Smooth muscle cell (in vitro differentiated cells): ENCODE measurements around the gene IRAK1. TPM values are rescaled to one million over a fixed set of nuclear protein-coding genes. Genes with fewer than 3 reads are reported as not detected.

Source experiments
- DNase-seq: peaks from one replicate; lab custom pipeline; 2025; ENCODE audit not compliant: unreplicated experiment; lab: John Stamatoyannopoulos, UW
- H2AFZ ChIP-seq: fragments of 200-600 bp; sonication (generic); 2 replicates; pipeline ENCODE4 v1.6.0; 2016; ENCODE audit warnings: antibody characterized with exemption, low read depth, mild to moderate bottlenecking
- H3F3A ChIP-seq: fragments of 200-600 bp; sonication (generic); 2 replicates; pipeline ENCODE4 v1.6.0; 2017; ENCODE audit warnings: antibody characterized with exemption, low read depth
- H3K27ac ChIP-seq: fragments of 200-600 bp; sonication (generic); 2 replicates; pipeline ENCODE4 v1.5.1; 2016; ENCODE audit warnings: low read depth, mild to moderate bottlenecking
- H3K27me3 ChIP-seq: fragments of 200-600 bp; sonication (generic); 2 replicates; pipeline ENCODE4 v1.6.1; 2016; ENCODE audit warnings: low read depth, mild to moderate bottlenecking
- H3K36me3 ChIP-seq: fragments of 200-600 bp; sonication (generic); 2 replicates; pipeline ENCODE4 v1.5.1; 2016; ENCODE audit warnings: low read depth
- H3K4me1 ChIP-seq: fragments of 200-600 bp; sonication (generic); 2 replicates; pipeline ENCODE4 v1.5.1; 2016; ENCODE audit warnings: low read depth
- H3K4me2 ChIP-seq: fragments of 200-600 bp; sonication (generic); 2 replicates; pipeline ENCODE4 v1.6.0; 2016; ENCODE audit warnings: mild to moderate bottlenecking
- H3K4me3 ChIP-seq: fragments of 200-600 bp; sonication (generic); 2 replicates; pipeline ENCODE4 v1.5.1; 2016; ENCODE audit warnings: mild to moderate bottlenecking
- H3K79me2 ChIP-seq: fragments of 200-600 bp; sonication (generic); 2 replicates; pipeline ENCODE4 v1.6.0; 2016; ENCODE audit warnings: low read depth, mild to moderate bottlenecking
- H3K9ac ChIP-seq: fragments of 200-600 bp; sonication (generic); 2 replicates; pipeline ENCODE4 v1.6.0; 2016; ENCODE audit warnings: low read depth
- H3K9me3 ChIP-seq: fragments of 200-600 bp; sonication (generic); replicated peaks from 2 replicates; pipeline ENCODE4 v1.5.1; 2016; ENCODE audit warnings: low read depth
- H4K20me1 ChIP-seq: fragments of 200-600 bp; sonication (generic); 2 replicates; pipeline ENCODE4 v1.6.0; 2016; ENCODE audit warnings: low read depth
- CTCF ChIP-seq: fragments of 200-600 bp; sonication (generic); IDR thresholded peaks from 2 replicates; pipeline ENCODE4 v1.5.1; 2017; ENCODE audit warnings: borderline replicate concordance, mild to moderate bottlenecking, antibody characterized with exemption; ENCODE audit not compliant: insufficient read depth, poor library complexity, severe bottlenecking
- WGBS: methylation state at CpG from one replicate; pipeline ENCODE4 v1.1.7; 2016; ENCODE audit warnings: low lambda C conversion rate; 5-methylcytosine and 5-hydroxymethylcytosine counted together
- polyA plus RNA-seq: library from polyadenylated mRNA; unstranded; fragments of >200 nt; fragmentation: Nextera tagmentation; extraction: Ambion mirVana; gene quantifications from 2 replicates; pipeline ENCODE4 v1.2.1, GENCODE V29; 2016
- total RNA-seq: library from RNA; depleted of rRNA; stranded (reverse); fragments of >200 nt; gene quantifications from 2 replicates; pipeline ENCODE4 v1.2.3, GENCODE V29; 2014

Gene IRAK1
- total and polyA plus RNA-seq, 2 experiments from 2014 or later, result 29.4 to 63.4 TPM

GRCh38 chrX:154017766-154018517 lies 1.8 kb downstream of the IRAK1 start:
- Histone ChIP-seq H3K4me3 (no peak overlapping the region), H3K27ac (no peak overlapping the region)
- WGBS, result 95% methylated on average over 26 of the region's 26 CpGs

GRCh38 chrX:154016366-154017076 lies 3.2 kb downstream of the IRAK1 start:
- WGBS, result 93% methylated on average over 24 of the region's 24 CpGs
- Histone ChIP-seq H3K27ac (no peak overlapping the region), H2AFZ (no peak overlapping the region), H3K9ac (no peak overlapping the region), H3K4me3 (no peak overlapping the region), H3K27me3 (no peaks in the 10 kb centered on the region), H4K20me1 (no peaks in the 10 kb centered on the region), H3F3A (no peaks in the 10 kb centered on the region), H3K4me1 (peaks cover 5% of the 10 kb centered on the region), H3K36me3 (no peaks in the 10 kb centered on the region), H3K4me2 (no peak overlapping the region), H3K9me3 (no peaks in the 10 kb centered on the region), H3K79me2 (peaks cover 6% of the 10 kb centered on the region)
- DNase-seq, result no peak
- TF ChIP-seq CTCF, result no peak

More at GRCh38 chrX:154017766-154018517, 1.8 kb downstream of the IRAK1 start:
- DNase-seq, result no peak
- TF ChIP-seq CTCF, result no peak
- Histone ChIP-seq H2AFZ (no peak overlapping the region), H3K79me2 (peaks cover 6% of the 10 kb centered on the region), H3K9ac (no peak overlapping the region), H3K36me3 (no peaks in the 10 kb centered on the region), H3F3A (no peaks in the 10 kb centered on the region), H3K9me3 (no peaks in the 10 kb centered on the region), H4K20me1 (no peaks in the 10 kb centered on the region), H3K4me1 (peaks cover 5% of the 10 kb centered on the region), H3K4me2 (no peak overlapping the region), H3K27me3 (no peaks in the 10 kb centered on the region)

GRCh38 chrX:154015581-154016264 lies 4.0 kb downstream of the IRAK1 start:
- TF ChIP-seq CTCF, result no peak
- Histone ChIP-seq H4K20me1 (no peaks in the 10 kb centered on the region), H2AFZ (no peak overlapping the region), H3F3A (no peaks in the 10 kb centered on the region), H3K4me1 (peaks cover 5% of the 10 kb centered on the region), H3K4me2 (no peak overlapping the region), H3K27me3 (no peaks in the 10 kb centered on the region), H3K4me3 (no peak overlapping the region), H3K9ac (no peak overlapping the region), H3K27ac (no peak overlapping the region), H3K9me3 (no peaks in the 10 kb centered on the region), H3K79me2 (peaks cover 6% of the 10 kb centered on the region), H3K36me3 (no peaks in the 10 kb centered on the region)
- DNase-seq, result no peak
- 82% methylated on average over 16 of the region's 16 CpGs for WGBS
